HG03342 (cell line): ENCODE results near the gene SERPINB6.
A peak's percentile ranks its signal among the peaks of the same experiment; 100 is the strongest.
"Not testable (repeated sequence)": the region's sequence is repeated elsewhere in the genome, so short reads cannot be mapped to it uniquely, and the experiment has no call there.

Source experiments
- ATAC-seq: cut with Tn5 transposase; IDR thresholded peaks from one replicate; pipeline ENCODE4 v1.9.1; 2021; ENCODE audit warnings: mild to moderate bottlenecking, moderate library complexity; ENCODE audit not compliant: unreplicated experiment

SERPINB6 gene

DNA sequence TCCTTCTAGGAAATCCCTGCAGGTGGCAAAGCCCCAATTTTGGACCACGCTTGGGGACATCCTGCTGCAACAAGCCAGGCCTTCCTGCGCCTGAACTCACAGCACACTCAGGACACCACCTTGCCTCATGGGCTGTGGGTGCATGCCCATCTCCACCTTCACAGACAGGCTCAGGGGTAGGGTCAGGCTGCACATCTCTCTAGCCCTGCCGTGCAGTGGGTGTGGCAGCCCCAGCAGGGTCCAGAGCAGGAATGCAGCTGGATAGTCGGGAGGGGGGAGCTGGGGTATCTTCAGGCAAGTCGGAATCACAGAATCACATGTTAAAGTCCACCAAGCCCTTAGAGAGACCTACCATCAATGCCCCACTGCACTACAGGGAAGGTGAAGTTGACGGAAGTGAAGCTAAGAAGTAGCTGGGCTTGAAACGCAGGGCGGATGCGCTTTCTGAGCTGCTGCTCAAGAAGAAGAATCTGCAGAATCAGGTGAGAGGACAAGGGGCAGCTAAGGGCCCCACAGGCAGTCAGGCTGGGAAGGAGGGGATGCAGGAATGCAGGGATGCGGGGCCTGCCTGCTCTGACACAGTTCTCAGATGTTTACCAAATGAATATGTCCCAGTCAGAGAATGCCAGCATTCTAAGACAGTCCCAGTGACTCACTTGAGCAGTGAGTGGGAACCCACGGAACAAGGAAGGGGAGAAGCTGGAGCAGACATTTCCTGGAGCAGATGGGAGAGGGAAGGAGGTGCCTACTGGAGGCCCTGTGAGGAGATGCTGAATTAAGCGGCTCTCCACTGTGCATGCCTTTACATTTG, 11.3 kb downstream of the SERPINB6 start:
- no peak for ATAC-seq

DNA sequence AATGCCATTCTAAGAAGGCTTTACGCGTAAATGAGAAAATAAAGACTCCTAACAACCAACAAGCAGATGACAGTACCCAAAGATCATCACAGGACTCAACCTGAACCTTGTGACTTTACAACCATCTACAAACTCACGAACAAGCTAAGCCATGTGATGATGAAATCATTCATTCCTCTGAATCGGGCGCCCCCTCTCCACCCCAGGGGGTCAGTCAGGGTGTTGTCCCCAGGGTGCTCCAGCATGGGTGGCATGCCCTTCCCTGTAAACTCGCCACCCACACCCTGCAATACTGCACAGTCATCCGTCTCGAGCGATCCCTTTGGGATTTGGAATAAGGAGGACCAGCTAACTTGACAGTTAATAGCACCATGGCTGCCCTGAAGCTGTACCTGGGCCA, 12.6 kb downstream of the SERPINB6 start:
- ATAC-seq = no peak

GRCh38 chr6:2958331-2958711, 13.0 kb downstream of the SERPINB6 start:
- ATAC-seq = no peak

DNA sequence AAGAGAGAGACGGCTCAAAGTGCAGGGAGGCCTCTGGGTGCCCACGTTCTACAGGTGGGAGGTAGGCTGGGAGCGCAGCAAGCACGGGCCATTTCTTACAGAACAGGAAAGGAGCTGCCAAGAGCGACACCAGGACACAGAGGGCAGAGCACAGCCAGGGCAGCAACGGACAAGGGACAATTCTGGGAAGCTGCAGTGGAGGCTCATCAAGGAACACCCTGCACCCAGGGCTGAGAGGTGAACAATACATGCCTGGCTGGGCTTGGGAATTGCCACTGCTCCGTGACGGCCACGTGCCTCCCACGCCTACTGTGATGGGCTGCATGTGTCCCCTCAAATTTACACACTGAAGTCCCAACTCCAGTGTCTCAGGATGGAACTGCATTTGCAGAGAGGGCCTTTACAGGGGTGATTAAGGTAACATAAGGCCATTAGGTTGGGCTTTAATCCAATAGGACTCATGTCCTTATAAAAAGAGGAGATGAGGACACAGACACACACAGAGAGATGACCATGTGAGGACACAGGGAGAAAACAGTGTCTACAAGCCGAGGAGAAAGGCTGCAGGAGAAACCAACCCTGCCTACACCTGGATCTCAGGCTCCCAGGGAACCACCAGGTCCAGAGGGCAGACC, 13.6 kb downstream of the SERPINB6 start:
- ATAC-seq = no peak

GRCh38 chr6:2956930-2957685, 14.3 kb downstream of the SERPINB6 start:
- no peak for ATAC-seq

DNA sequence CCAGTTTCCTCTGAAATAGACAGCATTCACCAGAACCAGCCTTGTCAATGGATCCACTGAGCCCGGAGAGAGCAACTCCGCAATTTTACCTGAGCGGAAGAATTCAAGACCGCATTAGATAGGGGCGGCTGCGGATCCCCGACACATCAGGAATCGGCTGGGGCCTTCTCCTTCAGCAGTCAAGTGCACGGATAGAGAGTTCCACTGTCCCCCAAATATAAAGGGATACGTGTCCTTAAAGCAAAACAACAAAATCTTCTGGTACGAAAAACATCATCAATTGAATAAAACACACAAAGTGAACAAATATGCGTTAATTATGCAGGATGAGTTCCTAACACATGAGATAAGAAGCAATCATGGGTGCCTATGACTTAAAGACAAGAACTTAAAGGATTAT, 18.3 kb downstream of the SERPINB6 start:
- ATAC-seq = no peak

DNA sequence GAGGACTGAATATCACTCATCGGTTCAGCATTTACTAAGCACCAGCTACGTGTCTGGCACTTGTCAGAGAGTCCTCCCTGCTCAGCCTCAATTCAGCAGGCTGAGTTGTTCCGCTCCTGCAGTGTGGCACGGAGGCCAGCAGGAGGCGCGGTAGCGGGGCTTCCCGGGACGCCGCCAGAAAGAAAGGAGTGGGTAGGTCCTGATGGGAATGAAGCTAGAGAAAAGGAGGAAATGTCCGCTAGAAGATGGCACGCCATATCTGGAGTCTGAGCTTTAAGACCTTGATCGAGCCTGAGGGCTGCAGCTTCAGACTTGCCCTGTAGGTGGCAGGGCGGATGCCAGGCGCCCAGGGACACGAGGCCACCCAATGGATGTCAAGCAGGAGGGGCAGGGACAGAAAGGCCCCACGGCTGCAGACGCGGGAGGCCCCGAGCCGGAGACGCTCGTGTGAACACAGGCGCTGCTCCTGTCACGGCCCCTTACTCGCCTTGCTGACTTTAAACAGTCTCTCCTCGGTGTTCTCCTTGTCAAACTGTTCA, 18.7 kb downstream of the SERPINB6 start:
- peak; percentile 64 for ATAC-seq

- no peak for ATAC-seq
Measured at GRCh38 chr6:2951728-2952127, 19.6 kb downstream of the SERPINB6 start.

GRCh38 chr6:2950713-2951112, 20.7 kb downstream of the SERPINB6 start:
- no peak for ATAC-seq

DNA sequence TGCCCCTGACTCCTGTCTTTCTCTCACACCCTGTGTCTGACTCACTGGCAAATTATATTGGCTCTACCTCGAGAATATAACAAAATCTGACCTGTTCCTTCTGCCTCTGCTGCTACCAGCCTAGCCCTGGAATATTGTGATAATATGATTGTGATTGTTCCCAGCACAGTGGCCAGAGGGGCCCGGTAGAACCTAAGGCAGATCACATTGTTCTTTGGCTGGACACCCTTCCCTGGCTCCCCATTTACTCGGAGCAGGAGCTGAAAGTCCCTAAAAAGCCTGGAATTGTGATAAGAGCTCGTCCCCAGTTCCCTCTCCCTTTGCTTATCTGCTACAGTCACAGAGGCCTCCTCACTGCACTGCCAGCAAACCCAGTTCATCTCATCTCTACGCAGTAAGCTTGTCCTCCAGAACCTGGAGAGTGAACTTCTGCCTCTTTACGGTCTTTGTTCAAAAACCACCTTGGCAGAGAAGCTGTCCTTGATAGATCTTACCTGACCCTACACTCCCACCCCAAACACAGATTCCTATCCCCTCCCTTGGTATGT, 21.8 kb downstream of the SERPINB6 start:
- no peak for ATAC-seq

DNA sequence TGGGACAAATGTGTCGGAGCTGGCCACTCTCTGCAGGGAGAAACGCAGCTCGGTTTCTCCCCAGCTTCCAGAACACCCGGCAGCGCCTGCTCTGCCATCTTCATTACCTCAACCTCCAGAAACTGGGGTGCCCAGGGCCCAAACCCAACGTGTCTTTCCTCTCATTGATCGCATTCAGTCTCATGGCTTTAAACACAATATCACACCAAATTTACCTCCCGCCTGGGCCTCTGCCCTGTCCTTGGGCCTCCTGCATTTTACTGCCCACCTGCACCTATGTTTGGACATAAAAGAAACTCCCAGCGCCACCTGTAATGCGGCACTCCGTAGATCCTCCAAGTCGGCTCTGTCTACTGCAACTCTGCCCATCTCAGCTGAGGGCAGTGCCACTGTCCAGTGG, 22.2 kb downstream of the SERPINB6 start:
- ATAC-seq = no peak

DNA sequence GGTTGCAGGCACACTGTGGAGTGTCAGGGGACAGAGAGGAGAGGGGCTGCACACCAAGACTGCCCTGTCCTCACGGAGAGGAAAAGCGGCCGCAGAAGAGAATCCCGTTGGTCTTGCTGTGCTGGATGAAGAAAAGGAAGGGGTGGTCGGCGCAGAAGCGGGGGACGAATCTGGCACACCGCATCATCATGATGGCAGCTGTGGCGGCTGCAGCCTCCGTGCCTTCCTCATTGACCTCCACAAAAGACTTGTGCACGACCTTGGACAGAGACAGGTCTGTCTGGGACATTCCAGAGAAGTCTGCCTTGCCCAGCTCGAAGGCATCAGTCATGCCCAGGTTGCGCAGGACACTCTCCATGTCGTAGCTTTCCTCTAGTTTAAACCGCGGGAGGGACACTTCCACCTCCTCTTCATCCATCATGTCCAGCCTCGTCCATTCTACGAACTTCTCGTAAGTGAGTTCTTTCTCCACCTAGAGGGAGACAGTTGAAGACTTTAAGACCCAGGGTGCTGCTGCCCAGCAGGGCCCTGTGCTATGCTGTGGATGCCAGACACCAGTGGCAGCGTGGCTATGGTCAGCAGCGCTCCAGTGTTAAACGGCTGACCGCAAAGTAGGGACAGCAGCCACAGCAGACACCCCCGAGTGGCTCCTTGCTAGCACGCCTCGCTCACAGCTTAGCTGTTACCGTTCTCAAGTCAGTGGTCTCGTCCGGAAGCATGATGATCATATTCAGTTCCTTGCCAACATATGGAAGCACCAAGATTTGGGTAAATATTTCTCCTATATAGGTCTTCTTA, 22.9 kb downstream of the SERPINB6 start:
- no peak for ATAC-seq

DNA sequence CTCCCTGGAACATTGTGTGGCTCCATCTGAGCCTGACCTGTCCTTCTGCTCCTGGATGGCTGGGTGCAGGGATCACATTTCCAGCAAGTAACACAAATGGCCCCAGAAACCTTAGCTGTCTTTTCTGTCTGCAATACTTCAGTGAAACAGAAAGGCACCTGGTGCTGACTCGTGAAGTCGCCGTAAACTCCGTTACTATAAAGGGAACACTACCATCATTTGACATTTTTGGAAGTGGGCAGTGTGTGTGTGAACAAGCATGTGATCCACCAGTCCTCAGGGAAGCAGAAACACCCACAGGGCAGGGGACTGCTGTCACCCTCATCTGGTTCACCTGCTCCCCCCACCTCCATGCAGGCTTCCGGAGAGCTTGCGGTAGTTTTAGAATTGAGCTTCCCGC, 23.9 kb downstream of the SERPINB6 start:
- ATAC-seq = no peak

- no peak for ATAC-seq
Measured at GRCh38 chr6:2945153-2945452, 26.3 kb downstream of the SERPINB6 start.

- no peak for ATAC-seq
Measured at GRCh38 chr6:2944405-2945152, 26.8 kb downstream of the SERPINB6 start.

GRCh38 chr6:2943564-2943955, 27.8 kb downstream of the SERPINB6 start:
- no peak for ATAC-seq

DNA sequence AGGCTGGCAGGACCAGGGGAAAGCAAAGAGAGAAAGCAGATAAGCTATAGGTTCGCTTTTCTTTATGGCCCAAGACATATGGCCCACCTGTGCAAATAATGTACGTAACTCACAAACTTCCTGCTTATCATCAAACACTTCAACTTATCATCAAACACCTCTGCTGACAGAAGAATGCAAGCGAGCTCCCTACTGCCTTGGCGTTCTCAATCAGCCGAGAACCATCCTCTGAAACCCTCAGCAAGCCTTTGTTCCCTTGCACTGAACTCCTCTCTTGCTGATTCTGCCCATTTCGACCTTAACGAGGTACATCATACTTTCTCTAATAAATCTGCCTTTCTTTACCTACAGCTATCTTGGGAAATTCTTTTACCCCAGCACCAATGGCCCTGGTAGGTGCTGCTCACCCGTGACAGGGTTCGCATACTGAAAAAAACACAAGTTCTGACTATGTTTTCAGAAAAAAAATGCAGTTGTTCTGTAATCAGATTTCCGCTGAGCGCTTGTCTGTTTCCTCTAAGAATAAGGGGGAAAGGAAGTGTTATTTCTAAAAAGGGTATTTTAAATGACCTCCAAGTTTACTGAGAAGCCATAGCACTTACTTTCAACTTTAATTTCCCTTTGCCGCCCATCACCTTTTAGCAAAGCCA, 28.3 kb downstream of the SERPINB6 start:
- no peak for ATAC-seq

DNA sequence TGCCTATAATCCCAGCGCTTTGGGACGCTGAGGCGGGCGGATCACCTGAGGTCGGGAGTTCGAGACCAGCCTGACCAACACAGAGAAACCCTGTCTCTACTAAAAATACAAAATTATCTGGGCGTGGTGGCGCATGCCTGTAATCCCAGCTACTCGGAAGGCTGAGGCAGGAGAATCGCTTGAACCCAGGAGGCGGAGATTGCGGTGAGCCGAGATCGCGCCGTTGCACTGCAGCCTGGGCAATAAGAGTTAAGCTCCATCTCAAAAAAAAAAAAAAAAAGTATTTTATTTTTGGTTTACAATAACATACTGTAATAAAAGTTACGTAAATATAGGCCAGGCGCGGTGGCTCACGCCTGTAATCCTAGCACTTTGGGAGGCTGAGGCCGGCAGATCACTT, 29.3 kb downstream of the SERPINB6 start:
- not testable (repeated sequence) for ATAC-seq

DNA sequence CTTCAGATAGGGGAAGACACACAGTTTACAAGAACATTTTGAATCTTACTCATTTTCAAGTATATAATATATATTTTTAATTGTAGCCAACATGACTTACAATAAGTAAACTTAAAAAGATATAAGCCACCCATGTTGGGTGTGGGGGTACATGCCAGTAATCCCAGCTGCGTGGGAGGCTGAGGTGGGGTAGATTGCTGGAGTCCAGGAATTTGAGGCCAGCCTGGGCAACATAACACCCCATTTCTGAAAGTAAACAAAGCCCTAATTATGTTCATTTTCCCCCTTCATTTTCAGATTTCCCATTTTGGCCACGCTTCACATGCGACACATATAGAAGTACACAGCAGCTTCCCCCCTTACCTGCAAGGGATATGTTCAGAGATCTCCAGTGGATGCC, 30.5 kb downstream of the SERPINB6 start:
- ATAC-seq = no peak
